Loucy (cell line): ENCODE measurements around the gene SLC12A1.

ENCODE experiments used
- H2AFZ ChIP-seq: fragments of 200-600 bp; sonication (generic); 2 replicates; pipeline ENCODE4 v1.6.0; 2016; ENCODE audit warnings: antibody characterized with exemption, mild to moderate bottlenecking, low read length, moderate library complexity
- H3F3A ChIP-seq: fragments of 200-600 bp; 2 replicates; pipeline ENCODE4 v1.6.0; 2016; ENCODE audit warnings: antibody characterized with exemption, low read depth, mild to moderate bottlenecking
- H3K27me3 ChIP-seq: fragments of 200-600 bp; sonication (generic); 2 replicates; pipeline ENCODE4 v1.6.1; 2014; ENCODE audit warnings: low read length, mild to moderate bottlenecking; ENCODE audit not compliant: insufficient read depth, poor library complexity, severe bottlenecking
- H3K36me3 ChIP-seq: fragments of 200-600 bp; sonication (generic); 2 replicates; pipeline ENCODE4 v1.6.1; 2016; ENCODE audit warnings: low read length; ENCODE audit not compliant: insufficient read depth
- H3K4me1 ChIP-seq: fragments of 200-600 bp; sonication (generic); 2 replicates; pipeline ENCODE4 v1.5.1; 2014; ENCODE audit warnings: low read length, mild to moderate bottlenecking; ENCODE audit not compliant: insufficient read depth, poor library complexity, severe bottlenecking
- H3K4me2 ChIP-seq: fragments of 200-600 bp; sonication (generic); 2 replicates; pipeline ENCODE4 v1.6.0; 2014; ENCODE audit warnings: antibody characterized with exemption, low read length, low read depth, mild to moderate bottlenecking; ENCODE audit not compliant: poor library complexity, severe bottlenecking
- H3K4me3 ChIP-seq: fragments of 200-600 bp; sonication (generic); 2 replicates; pipeline ENCODE4 v1.5.1; 2014; ENCODE audit warnings: low read length, mild to moderate bottlenecking, mixed read lengths; ENCODE audit not compliant: poor library complexity, severe bottlenecking
- H3K79me2 ChIP-seq: fragments of 200-600 bp; sonication (generic); 2 replicates; pipeline ENCODE4 v1.6.1; 2014; ENCODE audit warnings: low read length; ENCODE audit not compliant: insufficient read depth
- H3K9ac ChIP-seq: fragments of 200-600 bp; sonication (generic); 2 replicates; pipeline ENCODE4 v1.6.0; 2014; ENCODE audit warnings: mild to moderate bottlenecking, low read depth, low read length, moderate library complexity; ENCODE audit not compliant: poor library complexity, severe bottlenecking
- H3K9me2 ChIP-seq: fragments of 200-600 bp; sonication (generic); replicated peaks from 2 replicates; pipeline ENCODE4 v1.6.1; 2016; ENCODE audit warnings: low read depth, low read length, mixed read lengths
- H3K9me3 ChIP-seq: fragments of 200-600 bp; sonication (generic); 2 replicates; pipeline ENCODE4 v1.6.1; 2014; ENCODE audit warnings: mild to moderate bottlenecking, antibody characterized with exemption, low read length, low read depth; ENCODE audit not compliant: insufficient read depth
- H4K20me1 ChIP-seq: fragments of 200-600 bp; sonication (generic); 2 replicates; pipeline ENCODE4 v1.6.0; 2014; ENCODE audit warnings: antibody characterized with exemption, low read length, mild to moderate bottlenecking; ENCODE audit not compliant: insufficient read depth, poor library complexity, severe bottlenecking
- CTCF ChIP-seq: fragments of 200-600 bp; sonication (generic); conservative IDR thresholded peaks from 2 replicates; pipeline ENCODE4 v1.5.1; 2014; ENCODE audit warnings: mild to moderate bottlenecking, antibody characterized with exemption, low read length
- EZH2phosphoT487 ChIP-seq: fragments of 200-600 bp; IDR thresholded peaks from 2 replicates; pipeline ENCODE4 v1.6.1; 2018; ENCODE audit warnings: antibody characterized with exemption, mild to moderate bottlenecking, moderate library complexity, borderline replicate concordance

Gene SLC12A1

GRCh38 chr15:48177383-48177765 lies 28.7 kb upstream of the SLC12A1 start:
- H3K9me3 ChIP-seq = 0 out of 2 replicates have a peak, but pooled peaks cover 6% of the 10 kb centered on the region
- no peaks in the 10 kb centered on the region for H3K9me2 ChIP-seq
- peak overlapping the region; percentile 90 for H3K4me3 ChIP-seq
- H3K9ac ChIP-seq = peak overlapping the region; percentile 92
- no peak for TF ChIP-seq CTCF
- no peak for TF ChIP-seq EZH2phosphoT487
- peaks cover 50% of the 10 kb centered on the region for H4K20me1 ChIP-seq
- no peaks in the 10 kb centered on the region for H3K27me3 ChIP-seq
- H3F3A ChIP-seq = no peaks in the 10 kb centered on the region
- peaks cover 55% of the 10 kb centered on the region for H3K79me2 ChIP-seq
- peaks cover 33% of the 10 kb centered on the region for H3K4me1 ChIP-seq
- no peaks in the 10 kb centered on the region for H3K36me3 ChIP-seq
- H3K4me2 ChIP-seq = peak overlapping the region; percentile 97
- peak overlapping the region; percentile 99 for H2AFZ ChIP-seq

- peaks cover 33% of the 10 kb centered on the region for H3K4me1 ChIP-seq
- no peaks in the 10 kb centered on the region for H3K36me3 ChIP-seq
- no peaks in the 10 kb centered on the region for H3K9me2 ChIP-seq
- peak within 1 kb of the TSS; percentile 92 for H3K9ac ChIP-seq
- H3F3A ChIP-seq = no peaks in the 10 kb centered on the region
- 0 out of 2 replicates have a peak, but pooled peaks cover 1% of the 10 kb centered on the region for H3K9me3 ChIP-seq
- peaks cover 49% of the 10 kb centered on the region for H3K79me2 ChIP-seq
- H2AFZ ChIP-seq = peak within 1 kb of the TSS; percentile 99
- peak within 1 kb of the TSS; percentile 97 for H3K4me2 ChIP-seq
- H3K27me3 ChIP-seq = no peaks in the 10 kb centered on the region
- H4K20me1 ChIP-seq = peaks cover 44% of the 10 kb centered on the region
- TF ChIP-seq CTCF (no peak), EZH2phosphoT487 (no peak)
- peak within 1 kb of the TSS; percentile 90 for H3K4me3 ChIP-seq
Observed at GRCh38 chr15:48177766-48178647, 28.1 kb upstream of the SLC12A1 start, which contains the start of gene MYEF2. TSS of gene MYEF2 (minus strand) at chr15:48178295. CDS start at chr15:48178237, 58 bp downstream.

- Histone ChIP-seq H3K9me2 (no peaks in the 10 kb centered on the region), H3K79me2 (peaks cover 43% of the 10 kb centered on the region), H3K4me3 (peak overlapping the region; percentile 90), H4K20me1 (peaks cover 38% of the 10 kb centered on the region), H3K36me3 (no peaks in the 10 kb centered on the region), H3K27me3 (no peaks in the 10 kb centered on the region), H2AFZ (peak overlapping the region; percentile 99), H3K4me1 (peaks cover 28% of the 10 kb centered on the region), H3K4me2 (peak overlapping the region; percentile 97), H3F3A (no peaks in the 10 kb centered on the region), H3K9me3 (no peaks in the 10 kb centered on the region), H3K9ac (peak overlapping the region; percentile 92)
- TF ChIP-seq EZH2phosphoT487 = no peak
- TF ChIP-seq CTCF = no peak
Observed at GRCh38 chr15:48178648-48178931, 27.5 kb upstream of the SLC12A1 start.
